Stimulated activated CD8-positive, alpha-beta memory T cell treated with anti-CD3 and anti-CD28 coated beads, Interleukin-12 subunit alpha, Interleukin-12 subunit beta, amount 100 ng/mL, for 24 hours (primary cell): ENCODE data around the gene PDX1.
A peak's percentile ranks its signal among the peaks of the same experiment; 100 is the strongest.

Experiments used
- DNase-seq: peaks from one replicate; pipeline ENCODE4 v3.0.0-alpha.2; 2020; ENCODE audit errors: extremely low read depth

Gene PDX1

DNA sequence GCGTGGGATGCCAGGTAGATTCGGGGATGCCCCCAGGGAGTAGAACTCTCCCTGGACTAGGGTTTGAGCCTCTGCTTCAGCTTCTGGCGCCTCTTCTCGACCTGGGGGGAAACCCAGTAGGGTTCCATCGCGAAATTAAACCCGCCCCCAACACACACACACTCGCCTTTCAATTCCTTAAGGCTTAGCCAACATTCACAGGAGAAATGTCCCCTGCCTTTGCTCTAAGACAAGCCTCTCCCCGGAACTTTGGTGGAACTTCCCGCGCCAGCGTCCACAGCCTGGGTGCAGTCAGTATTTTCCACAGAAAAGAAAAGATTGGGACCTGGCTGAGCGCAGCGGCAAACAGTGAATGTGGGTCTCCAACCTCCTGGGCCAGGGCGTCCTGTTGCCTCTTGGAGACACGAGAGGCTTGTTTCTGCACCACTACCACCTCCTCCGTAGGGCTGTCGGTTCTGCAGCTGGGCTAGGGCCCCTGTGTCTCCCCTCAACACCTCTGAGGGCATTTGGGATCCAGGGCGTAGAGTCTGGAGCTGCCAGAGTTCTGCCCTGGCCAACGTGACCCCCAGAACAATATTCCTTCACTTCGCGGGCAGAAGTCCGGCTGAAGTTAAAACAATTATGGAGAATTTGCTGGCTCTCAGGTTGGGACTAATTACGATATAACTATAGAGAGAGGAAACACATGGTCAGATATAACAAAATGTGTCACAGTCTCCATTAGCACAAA, 3.2 kb downstream of the PDX1 start:
- DNase-seq, result no peak

DNA sequence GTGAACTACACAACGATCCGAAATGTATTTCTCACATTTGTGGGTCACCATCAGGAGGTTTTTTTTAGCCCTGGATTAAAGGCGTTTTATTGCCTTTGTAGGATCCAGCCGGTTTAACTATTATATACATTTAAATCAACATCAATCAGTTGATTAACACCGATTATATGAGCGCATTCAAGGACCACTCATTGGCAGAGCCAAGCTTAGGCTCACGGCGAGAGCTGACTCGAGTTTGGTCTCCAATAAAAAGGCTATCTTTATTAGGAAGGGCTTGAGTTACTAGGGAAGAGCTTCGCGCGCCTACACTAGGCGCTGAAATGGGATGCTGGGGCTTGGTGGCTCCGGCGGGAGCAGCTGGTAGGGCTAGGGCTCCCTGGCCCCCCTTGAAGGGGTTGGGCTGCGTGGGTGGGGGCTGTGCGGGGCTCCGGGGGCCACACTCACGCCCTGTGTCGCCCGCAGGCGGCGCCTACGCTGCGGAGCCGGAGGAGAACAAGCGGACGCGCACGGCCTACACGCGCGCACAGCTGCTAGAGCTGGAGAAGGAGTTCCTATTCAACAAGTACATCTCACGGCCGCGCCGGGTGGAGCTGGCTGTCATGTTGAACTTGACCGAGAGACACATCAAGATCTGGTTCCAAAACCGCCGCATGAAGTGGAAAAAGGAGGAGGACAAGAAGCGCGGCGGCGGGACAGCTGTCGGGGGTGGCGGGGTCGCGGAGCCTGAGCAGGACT, 4.2 kb downstream of the PDX1 start:
- DNase-seq, result no peak

- DNase-seq, result no peak
Observed at GRCh38 chr13:27924529-27925141, 4.8 kb downstream of the PDX1 start.

- DNase-seq, result no peak
Observed at GRCh38 chr13:27925220-27925991, 5.6 kb downstream of the PDX1 start.

GRCh38 chr13:27926644-27927434, 7.0 kb downstream of the PDX1 start:
- no peak for DNase-seq

DNA sequence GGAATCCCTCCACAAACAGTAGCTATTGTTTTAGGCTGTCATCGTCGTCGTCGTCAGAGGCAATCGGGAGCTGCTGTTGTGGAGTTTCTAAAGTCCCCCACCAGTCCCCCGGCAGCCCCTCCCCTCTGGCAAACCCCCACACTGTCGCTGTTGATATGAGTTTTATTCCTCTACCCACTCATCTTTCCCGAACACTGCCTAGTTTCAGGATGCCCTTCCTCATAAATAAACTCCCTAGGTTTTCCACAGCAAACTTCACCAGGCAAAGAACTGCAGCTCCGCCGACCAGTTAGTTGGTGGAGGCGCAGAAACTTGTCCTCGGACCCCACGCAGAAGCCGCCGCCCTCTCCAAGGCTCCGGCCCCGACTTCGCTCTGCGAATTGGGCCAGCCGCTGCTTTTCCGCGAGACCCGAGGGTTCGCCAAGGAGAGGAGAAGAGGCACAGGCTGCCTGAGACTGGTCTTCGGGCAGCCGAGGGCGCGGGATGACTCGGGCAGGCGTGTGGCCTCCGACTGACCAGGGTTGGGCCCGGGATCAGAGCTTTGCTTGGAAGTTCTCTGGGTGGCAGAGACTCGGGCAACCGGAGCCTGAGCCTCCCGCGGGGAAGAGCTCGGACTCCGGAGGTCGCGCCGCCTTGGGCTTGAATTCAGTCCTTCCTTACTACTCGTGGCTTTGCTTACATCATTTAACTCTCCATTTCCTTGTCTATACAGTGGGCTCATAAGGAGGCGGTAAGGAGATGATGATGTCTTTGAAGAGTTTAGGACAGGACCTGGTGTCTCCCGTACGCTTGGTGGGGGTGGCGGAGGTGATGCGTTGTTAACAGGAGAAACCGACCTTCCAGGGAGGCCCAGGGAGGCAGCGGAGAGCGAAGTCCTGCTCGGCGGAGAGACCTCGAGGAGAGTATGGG, 7.9 kb downstream of the PDX1 start:
- DNase-seq, result no peak

DNA sequence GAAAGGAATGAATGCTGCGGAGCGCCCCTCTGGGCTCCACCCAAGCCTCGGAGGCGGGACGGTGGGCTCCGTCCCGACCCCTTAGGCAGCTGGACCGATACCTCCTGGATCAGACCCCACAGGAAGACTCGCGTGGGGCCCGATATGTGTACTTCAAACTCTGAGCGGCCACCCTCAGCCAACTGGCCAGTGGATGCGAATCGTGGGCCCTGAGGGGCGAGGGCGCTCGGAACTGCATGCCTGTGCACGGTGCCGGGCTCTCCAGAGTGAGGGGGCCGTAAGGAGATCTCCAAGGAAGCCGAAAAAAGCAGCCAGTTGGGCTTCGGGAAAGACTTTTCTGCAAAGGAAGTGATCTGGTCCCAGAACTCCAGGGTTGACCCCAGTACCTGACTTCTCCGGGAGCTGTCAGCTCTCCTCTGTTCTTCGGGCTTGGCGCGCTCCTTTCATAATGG, 8.6 kb downstream of the PDX1 start:
- DNase-seq, result no peak

DNA sequence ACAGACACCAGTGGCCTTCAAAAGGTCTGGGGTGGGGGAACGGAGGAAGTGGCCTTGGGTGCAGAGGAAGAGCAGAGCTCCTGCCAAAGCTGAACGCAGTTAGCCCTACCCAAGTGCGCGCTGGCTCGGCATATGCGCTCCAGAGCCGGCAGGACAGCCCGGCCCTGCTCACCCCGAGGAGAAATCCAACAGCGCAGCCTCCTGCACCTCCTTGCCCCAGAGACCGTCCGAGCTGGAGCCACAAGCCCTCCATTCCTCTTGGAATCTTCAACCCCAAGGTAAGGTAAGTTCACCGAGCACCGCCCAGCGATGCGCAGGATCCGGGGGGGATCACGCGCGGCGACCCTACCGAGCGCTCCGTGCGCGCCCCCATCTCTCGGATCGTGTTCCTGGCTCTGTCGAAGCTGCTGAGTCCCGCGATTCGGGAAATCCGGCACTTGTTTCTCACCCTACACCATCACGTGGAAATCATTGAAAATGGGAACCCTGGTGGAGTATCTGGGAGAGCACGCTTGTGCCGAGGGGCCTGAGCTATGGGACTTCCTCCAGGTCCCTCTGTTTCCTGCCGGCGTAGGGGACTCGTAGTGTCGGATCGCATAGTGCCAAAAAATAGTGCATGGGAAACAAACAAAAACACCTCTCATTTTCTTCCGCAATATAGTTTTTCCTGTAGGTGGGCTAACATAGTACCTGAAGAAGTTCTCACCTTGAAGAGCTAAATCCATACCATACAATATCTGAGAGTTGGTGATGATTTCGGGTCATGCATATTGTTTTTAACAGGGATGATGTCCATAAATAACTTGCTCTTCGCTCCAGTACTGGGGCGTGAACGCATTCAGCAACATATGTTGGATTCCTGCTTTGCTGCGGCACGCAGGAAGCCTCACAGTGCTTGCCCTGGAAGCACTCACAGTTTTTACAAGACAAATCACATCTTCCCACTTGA, 9.3 kb downstream of the PDX1 start:
- no peak for DNase-seq

DNA sequence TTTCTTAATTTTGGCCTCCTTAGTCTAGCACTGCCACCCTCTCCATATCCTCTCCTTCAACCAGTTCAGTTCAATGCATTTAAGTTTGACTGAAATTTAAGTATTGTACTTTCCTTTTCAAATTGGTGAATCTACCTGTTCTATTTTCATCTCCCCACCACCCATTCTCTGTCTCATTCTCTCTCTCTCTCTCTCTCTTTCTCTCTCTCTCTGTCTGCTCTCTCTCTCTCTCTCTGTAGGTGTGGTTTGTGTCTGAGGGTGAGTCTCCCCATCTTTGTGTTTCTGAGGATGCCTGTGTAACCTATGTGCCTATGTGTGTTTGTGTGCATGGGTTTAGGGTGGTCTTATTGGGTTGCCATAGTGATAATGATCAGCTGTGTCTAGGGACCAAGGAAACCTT, 10.1 kb downstream of the PDX1 start:
- no peak for DNase-seq

GRCh38 chr13:27933118-27933517, 13.3 kb downstream of the PDX1 start:
- DNase-seq, result no peak

GRCh38 chr13:27933580-27934328, 14.0 kb downstream of the PDX1 start:
- no peak for DNase-seq

- DNase-seq, result no peak
Observed at GRCh38 chr13:27942972-27943371, 23.2 kb downstream of the PDX1 start.

DNA sequence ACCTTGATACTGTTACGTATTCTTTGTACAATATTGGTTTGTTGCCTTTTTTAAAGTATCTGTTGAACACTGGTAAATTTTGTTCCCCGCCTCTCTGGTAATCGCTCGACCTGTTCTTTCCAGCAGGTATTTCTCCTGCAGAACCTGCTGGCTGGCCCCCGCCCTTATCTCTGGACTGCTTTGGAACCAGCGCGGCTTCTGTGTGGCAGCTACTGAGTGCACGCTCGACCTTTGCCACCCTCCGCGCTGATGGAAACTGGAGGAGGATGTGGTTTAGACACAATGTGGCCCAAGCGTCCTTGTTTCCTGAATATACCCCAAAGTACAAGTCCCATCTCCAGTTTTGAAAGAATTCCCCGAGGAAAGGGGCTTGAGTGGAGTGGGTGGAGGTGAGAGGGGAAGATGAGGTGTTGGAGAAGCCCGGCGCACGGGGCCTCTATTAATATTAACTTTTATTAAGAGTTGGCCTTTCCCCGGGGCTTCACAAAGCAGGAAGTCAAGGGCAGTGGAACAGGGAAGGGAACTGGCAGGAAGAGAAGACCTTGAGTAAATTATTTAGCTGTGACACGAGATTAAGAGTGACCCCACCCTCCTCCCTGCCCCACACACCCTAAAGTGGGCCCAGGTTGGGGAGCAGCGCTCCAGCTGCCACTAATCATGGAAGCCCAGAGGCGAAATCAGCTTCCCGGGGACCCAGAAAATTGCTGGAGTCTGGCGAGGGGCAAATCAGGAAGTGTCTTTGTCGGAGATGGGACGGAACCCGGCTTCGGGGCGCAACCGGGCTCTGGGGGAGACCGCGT, 33.3 kb downstream of the PDX1 start:
- no peak for DNase-seq

GRCh38 chr13:27953676-27954405, 34.0 kb downstream of the PDX1 start:
- DNase-seq, result peak; percentile 14

GRCh38 chr13:27954406-27954851, 34.6 kb downstream of the PDX1 start:
- no peak for DNase-seq

DNA sequence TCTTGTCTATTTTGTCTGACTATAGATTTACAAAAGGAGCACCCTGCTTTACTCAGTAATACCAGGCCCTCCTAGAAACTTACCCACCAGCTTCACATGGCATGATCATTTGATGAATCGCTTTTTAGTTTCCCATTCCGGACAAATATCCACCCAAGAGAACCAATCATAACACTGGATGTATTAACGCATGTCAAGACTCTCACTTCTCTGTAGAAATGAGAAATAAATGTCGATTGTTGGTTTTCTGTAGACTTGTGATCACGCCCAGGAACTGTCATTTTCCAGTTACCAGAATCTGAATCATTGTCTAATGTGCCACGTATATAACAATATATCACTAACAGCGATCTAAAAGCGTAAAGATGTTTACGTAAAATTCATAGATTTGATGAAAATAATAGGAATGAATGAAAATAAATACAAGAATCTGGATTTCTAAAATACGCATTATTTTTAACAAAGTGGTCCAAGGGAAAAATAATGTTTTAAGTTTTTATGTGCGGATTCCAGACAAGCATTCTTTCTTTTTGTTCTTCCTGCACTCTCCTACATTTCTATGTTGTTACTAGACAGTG, 35.3 kb downstream of the PDX1 start:
- no peak for DNase-seq
